Bronchial epithelial cell (primary cell): ENCODE data around the gene FIP1L1. TPM values are rescaled to one million over a fixed set of nuclear protein-coding genes. Genes with fewer than 3 reads are reported as not detected.
"Not testable (repeated sequence)": the region's sequence is repeated elsewhere in the genome, so short reads cannot be mapped to it uniquely, and the experiment has no call there.

ENCODE experiments used
- DNase-seq: peaks from one replicate; pipeline ENCODE4 v3.0.0-alpha.2; 2010; ENCODE audit warnings: low read depth
- FAIRE-seq: peaks from 2 replicates; lab custom pipeline; 2011; peaks lifted over from hg19 to GRCh38; lab: Jason Lieb, UNC
- H3K27me3 ChIP-seq: 2 replicates; pipeline ENCODE4 v1.5.1; 2011; ENCODE audit warnings: low read length; ENCODE audit not compliant: control insufficient read depth, insufficient read depth
- H3K36me3 ChIP-seq: 2 replicates; pipeline ENCODE4 v1.5.1; 2011; ENCODE audit warnings: low read length; ENCODE audit not compliant: control insufficient read depth, insufficient read depth
- H3K4me3 ChIP-seq: 2 replicates; pipeline ENCODE4 v1.5.1; 2011; ENCODE audit warnings: mild to moderate bottlenecking, low read depth, low read length, control low read depth
- total RNA-seq: library from RNA; depleted of rRNA; stranded (reverse); fragments of >200 nt; gene quantifications from 2 replicates; pipeline ENCODE4 v1.2.1, GENCODE V29; 2014
- TF ChIP-seq, protein P1 (sequence below): IDR thresholded peaks from 2 replicates; pipeline ENCODE4 v1.5.1; 2011; ENCODE audit warnings: mild to moderate bottlenecking, moderate library complexity, low read length, control low read depth, inconsistent platforms; ENCODE audit not compliant: insufficient read depth, severe bottlenecking

Gene FIP1L1
- total RNA-seq, 1 donor from 2014 or later = 46.3 TPM

- TF ChIP-seq, protein P1, sequence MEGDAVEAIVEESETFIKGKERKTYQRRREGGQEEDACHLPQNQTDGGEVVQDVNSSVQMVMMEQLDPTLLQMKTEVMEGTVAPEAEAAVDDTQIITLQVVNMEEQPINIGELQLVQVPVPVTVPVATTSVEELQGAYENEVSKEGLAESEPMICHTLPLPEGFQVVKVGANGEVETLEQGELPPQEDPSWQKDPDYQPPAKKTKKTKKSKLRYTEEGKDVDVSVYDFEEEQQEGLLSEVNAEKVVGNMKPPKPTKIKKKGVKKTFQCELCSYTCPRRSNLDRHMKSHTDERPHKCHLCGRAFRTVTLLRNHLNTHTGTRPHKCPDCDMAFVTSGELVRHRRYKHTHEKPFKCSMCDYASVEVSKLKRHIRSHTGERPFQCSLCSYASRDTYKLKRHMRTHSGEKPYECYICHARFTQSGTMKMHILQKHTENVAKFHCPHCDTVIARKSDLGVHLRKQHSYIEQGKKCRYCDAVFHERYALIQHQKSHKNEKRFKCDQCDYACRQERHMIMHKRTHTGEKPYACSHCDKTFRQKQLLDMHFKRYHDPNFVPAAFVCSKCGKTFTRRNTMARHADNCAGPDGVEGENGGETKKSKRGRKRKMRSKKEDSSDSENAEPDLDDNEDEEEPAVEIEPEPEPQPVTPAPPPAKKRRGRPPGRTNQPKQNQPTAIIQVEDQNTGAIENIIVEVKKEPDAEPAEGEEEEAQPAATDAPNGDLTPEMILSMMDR = no peak
- Histone ChIP-seq H3K4me3 (no peak overlapping the region), H3K36me3 (no peaks in the 10 kb centered on the region), H3K27me3 (no peaks in the 10 kb centered on the region)
- no peak for DNase-seq
- no peak for FAIRE-seq
Observed at GRCh38 chr4:53374777-53375258, 2.6 kb upstream of the FIP1L1 start.

DNA sequence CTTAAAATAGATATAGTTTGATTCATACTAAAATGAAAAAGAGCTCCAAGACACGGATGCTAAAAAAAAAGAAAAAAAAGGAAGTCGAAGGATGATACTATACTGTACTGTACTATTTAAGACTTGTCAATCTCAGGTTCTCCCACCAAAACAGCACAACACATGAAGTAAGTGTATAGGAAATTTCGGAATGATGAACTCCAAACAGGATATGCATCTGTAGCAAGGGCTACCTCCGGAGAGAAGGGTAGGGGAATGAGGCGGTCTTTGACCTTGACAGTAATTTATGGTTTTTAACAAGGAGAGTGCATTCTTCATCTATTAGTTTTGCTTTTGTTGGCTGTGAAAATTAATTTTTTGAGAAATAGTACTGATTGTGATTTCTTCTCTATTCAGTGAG is 541 bp upstream of the FIP1L1 start:
- Histone ChIP-seq H3K4me3 (peak overlapping the region; percentile 99), H3K27me3 (no peaks in the 10 kb centered on the region), H3K36me3 (no peaks in the 10 kb centered on the region)
- no peak for DNase-seq
- FAIRE-seq = no peak
- TF ChIP-seq, protein P1 = no peak

GRCh38 chr4:53378171-53378482 is 686 bp downstream of the FIP1L1 start:
- no peaks in the 10 kb centered on the region for H3K27me3 ChIP-seq
- TF ChIP-seq, protein P1 = no peak
- DNase-seq (no peak), FAIRE-seq (no peak)
- peaks cover 3% of the 10 kb centered on the region for H3K36me3 ChIP-seq
- peak overlapping the region; percentile 99 for H3K4me3 ChIP-seq

- TF ChIP-seq, protein P1 = no peak
- peaks cover 3% of the 10 kb centered on the region for H3K36me3 ChIP-seq
- H3K27me3 ChIP-seq = no peaks in the 10 kb centered on the region
- FAIRE-seq = no peak
- no peak overlapping the region for H3K4me3 ChIP-seq
- DNase-seq = no peak
Observed at GRCh38 chr4:53380221-53380620, 2.8 kb downstream of the FIP1L1 start.

DNA sequence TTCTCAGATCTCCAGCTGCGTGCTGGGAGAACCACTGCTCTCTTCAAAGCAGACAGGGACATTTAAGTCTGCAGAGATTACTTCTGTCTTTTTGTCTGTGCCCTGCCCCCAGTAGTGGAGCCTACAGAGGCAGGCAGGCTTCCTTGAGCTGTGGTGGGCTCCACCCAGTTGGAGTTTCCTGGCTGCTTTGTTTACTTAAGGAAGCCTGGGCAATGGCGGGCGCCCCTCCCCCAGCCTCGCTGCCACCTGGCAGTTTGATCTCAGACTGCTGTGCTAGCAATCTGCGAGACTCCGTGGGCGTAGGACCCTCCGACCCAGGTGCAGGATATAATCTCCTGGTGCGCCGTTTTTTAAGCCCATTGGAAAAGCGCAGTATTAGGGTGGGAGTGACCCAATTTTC is 32.0 kb downstream of the FIP1L1 start:
- DNase-seq, FAIRE-seq, H3K4me3 ChIP-seq, H3K27me3 ChIP-seq, H3K36me3 ChIP-seq: not testable (repeated sequence)

DNA sequence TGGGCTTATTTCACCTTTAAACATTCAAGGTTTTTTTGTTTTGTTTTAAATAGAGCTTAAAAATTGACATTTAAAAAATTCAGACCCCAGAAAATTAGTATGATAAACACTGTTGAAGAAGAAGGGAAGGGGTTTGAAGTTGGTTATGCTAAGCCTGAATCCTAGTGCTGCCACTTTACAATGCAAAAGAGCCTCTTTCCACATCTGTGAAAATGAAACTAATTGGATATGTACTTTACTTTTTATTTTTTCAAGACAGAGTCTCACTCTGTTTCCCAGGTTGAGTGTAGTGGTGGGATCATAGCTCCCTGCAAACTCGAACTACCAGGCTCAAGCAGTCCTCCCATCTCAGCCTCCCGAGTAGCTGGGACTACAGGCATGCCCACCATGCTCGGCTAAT is 41.8 kb downstream of the FIP1L1 start:
- Histone ChIP-seq H3K4me3 (no peak overlapping the region), H3K36me3 (peaks cover 2% of the 10 kb centered on the region), H3K27me3 (no peaks in the 10 kb centered on the region)
- DNase-seq = no peak
- TF ChIP-seq, protein P1 = no peak
- no peak for FAIRE-seq
